ENCODE data around the gene KCNN3.

DNA sequence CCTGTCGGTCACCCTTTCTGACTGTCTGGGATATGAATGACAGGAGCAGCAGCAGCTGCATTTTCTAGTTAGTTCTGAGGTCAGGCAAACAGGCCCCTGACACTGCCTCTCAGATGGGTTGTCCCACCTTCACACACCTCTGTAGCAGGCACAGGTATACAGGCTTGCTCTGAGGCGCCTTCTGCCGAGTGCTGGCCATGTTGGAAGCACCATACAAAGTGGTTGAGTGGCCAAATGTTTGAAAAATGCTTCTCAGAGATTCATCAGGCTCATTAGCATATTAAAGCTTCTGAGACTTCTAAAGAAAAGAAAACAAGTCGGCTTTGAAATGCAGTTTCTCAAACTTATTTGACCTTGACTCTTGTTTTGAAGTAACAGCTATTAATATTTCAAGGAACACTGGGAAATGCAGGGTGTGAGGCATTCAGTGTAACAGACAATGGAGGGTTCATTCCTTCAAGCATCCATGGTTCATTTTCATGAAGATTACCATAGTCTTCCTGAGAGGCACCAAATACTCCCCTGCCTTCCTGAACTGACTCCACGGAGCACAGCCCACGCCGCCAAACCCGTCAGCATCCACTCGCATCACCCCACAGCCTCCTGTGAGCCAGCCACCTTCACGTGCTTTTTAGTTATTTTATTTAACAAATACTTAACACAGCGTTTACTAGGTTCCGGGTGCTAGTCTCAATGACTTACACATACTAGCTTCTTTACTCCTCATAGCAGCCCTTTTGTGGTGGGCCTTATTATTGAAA lies 81.8 kb downstream of the KCNN3 start:
- TF ChIP-seq, protein P1, sequence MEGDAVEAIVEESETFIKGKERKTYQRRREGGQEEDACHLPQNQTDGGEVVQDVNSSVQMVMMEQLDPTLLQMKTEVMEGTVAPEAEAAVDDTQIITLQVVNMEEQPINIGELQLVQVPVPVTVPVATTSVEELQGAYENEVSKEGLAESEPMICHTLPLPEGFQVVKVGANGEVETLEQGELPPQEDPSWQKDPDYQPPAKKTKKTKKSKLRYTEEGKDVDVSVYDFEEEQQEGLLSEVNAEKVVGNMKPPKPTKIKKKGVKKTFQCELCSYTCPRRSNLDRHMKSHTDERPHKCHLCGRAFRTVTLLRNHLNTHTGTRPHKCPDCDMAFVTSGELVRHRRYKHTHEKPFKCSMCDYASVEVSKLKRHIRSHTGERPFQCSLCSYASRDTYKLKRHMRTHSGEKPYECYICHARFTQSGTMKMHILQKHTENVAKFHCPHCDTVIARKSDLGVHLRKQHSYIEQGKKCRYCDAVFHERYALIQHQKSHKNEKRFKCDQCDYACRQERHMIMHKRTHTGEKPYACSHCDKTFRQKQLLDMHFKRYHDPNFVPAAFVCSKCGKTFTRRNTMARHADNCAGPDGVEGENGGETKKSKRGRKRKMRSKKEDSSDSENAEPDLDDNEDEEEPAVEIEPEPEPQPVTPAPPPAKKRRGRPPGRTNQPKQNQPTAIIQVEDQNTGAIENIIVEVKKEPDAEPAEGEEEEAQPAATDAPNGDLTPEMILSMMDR (IDR thresholded peaks at IDR 0.05): no peak
- TF ChIP-seq POLR2AphosphoS5 (IDR thresholded peaks at IDR 0.05) (no peak), POLR2A (IDR thresholded peaks at IDR 0.05) (no peak)
